SKM-1 (cell line): ENCODE measurements around the gene DIPK1B.

Experiments used
- DNase-seq: peaks from one replicate; lab custom pipeline; 2025; ENCODE audit not compliant: unreplicated experiment; lab: John Stamatoyannopoulos, UW

Gene DIPK1B

GRCh38 chr9:136711751-136712689, at the start of gene DIPK1B:
DIPK1B (plus strand) TSS chr9:136712572; CDS start chr9:136712666, 94 bp downstream.
- no peak for DNase-seq

DNA sequence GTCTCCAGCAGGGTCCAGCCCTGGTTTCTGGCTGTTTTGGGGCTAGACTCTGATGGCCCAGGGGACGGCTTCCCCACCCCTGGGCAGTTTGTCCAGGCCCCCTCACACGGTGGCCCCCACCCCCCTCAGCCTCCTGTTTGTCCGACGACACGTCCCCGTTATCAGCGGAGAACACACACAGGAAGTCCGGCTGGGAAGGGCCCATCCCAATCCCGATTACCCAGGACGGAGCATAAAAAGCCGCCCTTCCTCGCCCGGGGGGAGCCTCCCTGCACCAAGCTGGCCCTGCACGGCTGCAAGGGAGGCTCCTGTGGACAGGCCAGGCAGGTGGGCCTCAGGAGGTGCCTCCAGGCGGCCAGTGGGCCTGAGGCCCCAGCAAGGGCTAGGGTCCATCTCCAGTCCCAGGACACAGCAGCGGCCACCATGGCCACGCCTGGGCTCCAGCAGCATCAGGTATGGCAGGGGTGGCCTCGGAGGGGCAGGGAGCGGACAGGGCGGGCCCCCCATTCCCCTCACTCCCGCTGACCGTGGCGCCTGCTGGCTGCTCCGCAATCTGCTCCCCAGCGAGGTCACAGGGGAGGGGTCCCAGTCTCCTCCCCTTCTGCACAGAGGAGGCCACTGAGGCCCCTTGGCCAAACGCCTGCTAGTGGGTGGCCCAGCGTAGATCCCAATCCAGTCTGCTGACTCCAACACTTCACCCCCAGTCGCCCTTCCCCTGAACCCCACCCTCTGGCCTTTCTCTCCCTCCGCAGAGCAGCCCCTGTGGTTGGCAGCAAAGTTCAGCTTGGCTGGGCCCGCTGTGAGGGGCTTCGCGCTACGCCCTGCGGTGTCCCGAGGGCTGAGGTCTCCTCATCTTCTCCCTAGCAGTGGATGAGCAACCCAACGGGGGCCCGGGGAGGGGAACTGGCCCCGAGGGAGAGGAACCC, 49.5 kb upstream of the DIPK1B start, which contains the start of gene EGFL7:
Gene EGFL7, plus strand, starts transcription at position 261 of the 926 bp plus-strand sequence. CDS start 5,367 bp downstream, outside the sequence.
- DNase-seq, result no peak

GRCh38 chr9:136664000-136664915, 48.1 kb upstream of the DIPK1B start:
- no peak for DNase-seq

- DNase-seq, result no peak
Observed at GRCh38 chr9:136665111-136665703, 47.2 kb upstream of the DIPK1B start.

GRCh38 chr9:136665704-136666371, 46.5 kb upstream of the DIPK1B start:
- no peak for DNase-seq

DNA sequence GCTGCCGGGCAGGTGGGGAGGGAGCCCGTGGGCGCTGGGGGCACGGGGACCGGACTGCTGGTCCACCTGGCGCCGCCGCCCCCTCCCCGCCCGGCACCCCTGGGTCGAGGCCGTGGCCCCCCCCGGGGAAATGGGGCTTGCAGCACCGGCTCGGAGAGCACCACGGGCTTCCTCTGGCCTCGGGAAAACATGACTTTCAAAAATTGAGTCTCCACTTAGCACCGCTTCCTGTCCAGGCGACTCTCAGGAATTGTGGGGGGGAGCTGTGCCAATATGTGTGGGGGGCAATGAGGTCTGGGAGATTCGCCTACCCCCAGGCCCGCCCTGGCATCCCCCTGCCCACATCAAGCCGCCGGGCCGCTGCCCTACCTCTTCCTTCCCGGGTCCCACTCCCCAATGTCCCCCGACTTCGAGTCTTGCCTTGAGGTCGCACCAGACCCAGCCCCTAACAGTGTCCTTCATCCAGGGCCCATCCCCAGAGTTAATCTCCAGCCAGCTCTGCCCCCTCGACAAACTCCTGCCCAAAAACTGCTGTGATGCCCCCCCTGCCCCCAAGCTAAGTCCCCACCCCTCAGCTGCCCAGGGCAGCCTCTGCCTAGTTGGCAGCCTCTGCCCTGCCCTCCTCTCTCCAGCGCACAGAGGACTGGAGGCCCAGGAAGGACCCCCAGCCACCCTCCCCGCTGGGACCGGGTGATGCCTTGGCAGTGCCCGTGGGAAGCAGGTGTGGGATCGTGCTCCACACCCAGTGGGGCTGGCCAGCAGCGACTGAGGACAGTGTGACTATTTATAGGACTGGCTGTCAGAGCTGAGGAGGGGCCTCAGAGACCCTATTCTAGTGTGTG, 45.8 kb upstream of the DIPK1B start:
- no peak for DNase-seq

DNA sequence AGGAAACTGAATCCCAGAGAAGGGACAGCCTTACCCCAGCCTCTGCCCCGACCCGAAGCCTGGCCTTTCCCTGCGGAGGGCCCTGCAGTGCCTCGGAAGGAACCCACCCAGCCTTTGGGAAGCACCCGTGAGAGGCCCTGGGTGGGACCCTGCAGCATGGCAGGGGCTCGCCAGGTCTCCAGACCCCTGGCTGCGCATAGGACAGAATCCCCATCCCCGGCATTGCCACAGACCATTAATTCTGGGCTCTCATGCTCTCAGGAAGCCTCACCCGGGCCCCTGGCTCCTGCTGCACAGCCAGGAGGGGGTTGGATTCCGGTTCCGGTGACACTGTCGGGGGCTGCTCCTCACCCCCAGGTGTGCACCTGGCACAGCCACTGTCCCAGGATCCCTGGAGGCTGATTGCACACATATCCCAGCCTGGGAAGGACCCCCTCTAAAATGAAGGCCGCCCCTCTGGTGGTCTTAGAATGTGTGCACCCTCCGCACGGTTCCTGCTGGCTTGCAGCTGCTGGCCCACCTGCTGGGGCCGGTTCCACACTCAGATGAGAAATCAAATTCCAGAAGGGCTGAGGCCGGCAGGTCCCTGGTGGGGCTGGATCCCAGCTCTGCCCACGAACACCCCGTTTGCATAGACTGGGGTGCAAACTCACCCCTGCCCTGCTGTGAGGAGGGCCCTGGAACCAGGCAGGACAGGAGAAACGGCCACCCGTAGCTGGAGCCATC, 45.0 kb upstream of the DIPK1B start:
- DNase-seq, result no peak

DNA sequence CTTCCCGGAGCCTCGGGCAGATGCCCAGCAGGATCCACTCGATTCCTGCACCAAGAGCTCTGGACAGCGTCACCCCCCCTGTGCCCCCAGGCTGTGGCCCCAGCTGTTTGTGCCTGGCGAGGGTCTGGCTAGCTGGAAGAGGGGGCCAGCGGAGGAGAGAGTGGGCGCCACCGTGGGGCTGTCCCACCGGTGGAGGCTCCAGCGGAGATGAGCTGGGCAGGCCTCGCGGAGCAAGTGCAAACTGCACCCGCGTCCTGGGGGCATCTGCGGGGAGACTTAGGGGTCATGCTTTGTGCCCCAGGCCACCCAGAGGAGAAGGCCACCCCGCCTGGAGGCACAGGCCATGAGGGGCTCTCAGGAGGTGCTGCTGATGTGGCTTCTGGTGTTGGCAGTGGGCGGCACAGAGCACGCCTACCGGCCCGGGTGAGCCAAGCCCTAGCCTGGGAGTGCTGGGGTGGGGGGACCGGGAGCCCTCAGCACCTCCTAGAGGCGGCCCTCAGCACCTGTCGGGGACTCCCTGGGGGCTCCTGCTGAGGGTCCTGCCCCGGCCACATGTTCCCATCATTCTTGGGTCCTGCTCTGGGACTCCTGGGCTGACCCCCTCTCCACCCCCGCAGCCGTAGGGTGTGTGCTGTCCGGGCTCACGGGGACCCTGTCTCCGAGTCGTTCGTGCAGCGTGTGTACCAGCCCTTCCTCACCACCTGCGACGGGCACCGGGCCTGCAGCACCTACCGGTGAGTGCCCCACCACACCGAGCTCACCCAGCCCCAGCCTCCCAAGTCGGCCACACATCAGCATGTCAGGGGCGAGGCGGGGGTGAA, 44.2 kb upstream of the DIPK1B start:
- DNase-seq, result no peak

GRCh38 chr9:136668983-136669790, 43.2 kb upstream of the DIPK1B start:
- no peak for DNase-seq

- DNase-seq, result no peak
Observed at GRCh38 chr9:136669791-136670464, 42.4 kb upstream of the DIPK1B start.

- no peak for DNase-seq
Observed at GRCh38 chr9:136670576-136671253, 41.7 kb upstream of the DIPK1B start.

DNA sequence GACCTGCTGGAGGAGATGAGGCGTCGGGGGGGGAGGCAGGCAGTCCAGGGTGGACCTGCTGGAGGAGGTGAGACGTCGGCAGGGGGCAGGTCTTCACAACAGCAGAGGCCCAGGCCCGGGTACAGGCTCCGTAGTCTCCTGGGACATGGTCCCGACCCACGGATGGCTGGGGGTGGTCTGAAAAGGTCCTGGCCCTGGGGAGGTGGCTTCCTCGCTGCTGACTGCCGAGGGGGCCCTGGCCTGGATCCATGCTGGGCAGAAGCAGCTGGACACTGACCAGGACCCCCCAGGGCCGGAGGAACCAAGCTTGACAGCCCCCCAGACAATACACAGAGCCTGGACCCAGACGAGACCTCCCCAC, 41.1 kb upstream of the DIPK1B start:
- DNase-seq, result no peak

DNA sequence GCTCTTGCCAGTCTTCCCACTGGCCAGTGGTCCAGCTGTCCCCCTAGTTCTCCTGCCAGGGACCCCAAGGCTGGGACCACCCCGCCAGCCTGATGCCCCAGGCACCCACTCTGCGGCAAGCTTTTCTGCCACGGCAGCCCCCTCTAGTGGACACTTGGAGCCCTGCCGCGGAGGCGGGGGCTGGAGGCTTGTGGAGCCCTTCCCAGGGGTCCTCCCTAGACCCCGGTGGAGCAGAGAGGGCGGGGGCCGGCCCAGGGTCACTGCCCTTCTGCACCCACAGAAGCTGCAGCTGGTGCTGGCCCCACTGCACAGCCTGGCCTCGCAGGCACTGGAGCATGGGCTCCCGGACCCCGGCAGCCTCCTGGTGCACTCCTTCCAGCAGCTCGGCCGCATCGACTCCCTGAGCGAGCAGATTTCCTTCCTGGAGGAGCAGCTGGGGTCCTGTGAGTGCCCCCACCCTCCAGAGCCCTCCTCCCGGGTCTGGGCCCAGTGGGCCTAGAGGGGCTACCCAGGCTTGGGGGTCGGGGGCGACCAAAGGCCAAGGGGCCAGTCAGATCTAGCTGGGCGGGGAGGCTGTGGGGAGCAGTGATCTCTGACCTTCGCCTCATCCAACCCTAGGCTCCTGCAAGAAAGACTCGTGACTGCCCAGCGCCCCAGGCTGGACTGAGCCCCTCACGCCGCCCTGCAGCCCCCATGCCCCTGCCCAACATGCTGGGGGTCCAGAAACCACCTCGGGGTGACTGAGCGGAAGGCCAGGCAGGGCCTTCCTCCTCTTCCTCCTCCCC, 40.5 kb upstream of the DIPK1B start:
- no peak for DNase-seq

GRCh38 chr9:136672431-136673087, 39.8 kb upstream of the DIPK1B start:
- DNase-seq, result no peak
